HL-60 (cell line): Measurements from ENCODE around the gene RAI1.

Experiments used
- GABPA ChIP-seq: IDR thresholded peaks from 2 replicates; pipeline ENCODE4 v1.6.1; 2012; ENCODE audit warnings: low read depth
- POLR2AphosphoS5 ChIP-seq: IDR thresholded peaks from 2 replicates; pipeline ENCODE4 v1.6.1; 2012; ENCODE audit warnings: low read depth
- TF ChIP-seq, protein P1 (sequence below): IDR thresholded peaks from one replicate; pipeline ENCODE4 v1.5.1; 2011; ENCODE audit warnings: low read length, control low read depth, inconsistent platforms; ENCODE audit not compliant: insufficient read depth
- TF ChIP-seq, protein P2 (sequence below): IDR thresholded peaks from 2 replicates; pipeline ENCODE4 v1.6.1; 2012; ENCODE audit warnings: low read depth; ENCODE audit not compliant: insufficient replicate concordance

DNA sequence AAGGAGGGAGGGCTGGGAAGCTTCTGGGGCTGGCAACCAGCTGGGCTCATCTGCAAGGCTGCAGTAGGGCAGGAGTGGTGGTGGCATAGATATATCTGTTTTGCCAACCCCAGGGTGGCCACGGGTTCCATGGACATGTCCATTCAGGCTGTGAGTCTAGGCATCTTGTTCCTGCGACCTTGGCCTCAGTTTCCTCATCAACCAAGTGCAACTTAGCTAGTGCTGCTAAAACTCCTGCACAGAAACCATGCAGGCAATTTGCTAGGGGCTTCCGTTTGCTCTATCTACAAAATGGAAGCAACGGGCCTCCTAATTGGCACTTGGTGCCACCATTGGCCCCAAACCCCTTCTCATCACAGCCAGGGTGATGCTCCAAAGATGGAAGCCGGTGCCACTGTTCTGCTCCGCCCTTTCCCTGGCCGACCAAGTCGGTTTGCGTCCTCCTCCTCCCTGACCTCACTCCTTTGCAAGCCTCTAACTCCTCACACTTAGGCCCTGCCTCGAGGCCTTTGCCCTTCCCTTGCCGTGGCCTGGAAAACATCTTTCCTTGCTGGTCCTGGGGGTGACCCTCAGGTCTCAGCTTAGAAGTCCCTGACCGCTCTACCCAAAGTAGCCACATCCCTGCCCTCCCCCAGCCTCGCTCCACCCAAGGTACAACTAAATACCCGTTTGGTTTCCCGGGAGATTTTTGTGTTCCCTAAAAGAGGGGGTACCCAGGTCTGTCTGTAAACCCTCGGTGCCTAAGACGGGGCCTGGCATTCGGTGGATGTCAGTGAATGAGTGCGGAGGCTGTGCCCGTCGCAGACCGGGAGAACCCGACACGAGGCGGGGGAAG is 154.4 kb downstream of the RAI1 start:
- TF ChIP-seq, protein P1, sequence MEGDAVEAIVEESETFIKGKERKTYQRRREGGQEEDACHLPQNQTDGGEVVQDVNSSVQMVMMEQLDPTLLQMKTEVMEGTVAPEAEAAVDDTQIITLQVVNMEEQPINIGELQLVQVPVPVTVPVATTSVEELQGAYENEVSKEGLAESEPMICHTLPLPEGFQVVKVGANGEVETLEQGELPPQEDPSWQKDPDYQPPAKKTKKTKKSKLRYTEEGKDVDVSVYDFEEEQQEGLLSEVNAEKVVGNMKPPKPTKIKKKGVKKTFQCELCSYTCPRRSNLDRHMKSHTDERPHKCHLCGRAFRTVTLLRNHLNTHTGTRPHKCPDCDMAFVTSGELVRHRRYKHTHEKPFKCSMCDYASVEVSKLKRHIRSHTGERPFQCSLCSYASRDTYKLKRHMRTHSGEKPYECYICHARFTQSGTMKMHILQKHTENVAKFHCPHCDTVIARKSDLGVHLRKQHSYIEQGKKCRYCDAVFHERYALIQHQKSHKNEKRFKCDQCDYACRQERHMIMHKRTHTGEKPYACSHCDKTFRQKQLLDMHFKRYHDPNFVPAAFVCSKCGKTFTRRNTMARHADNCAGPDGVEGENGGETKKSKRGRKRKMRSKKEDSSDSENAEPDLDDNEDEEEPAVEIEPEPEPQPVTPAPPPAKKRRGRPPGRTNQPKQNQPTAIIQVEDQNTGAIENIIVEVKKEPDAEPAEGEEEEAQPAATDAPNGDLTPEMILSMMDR: no peak
- TF ChIP-seq, protein P2, sequence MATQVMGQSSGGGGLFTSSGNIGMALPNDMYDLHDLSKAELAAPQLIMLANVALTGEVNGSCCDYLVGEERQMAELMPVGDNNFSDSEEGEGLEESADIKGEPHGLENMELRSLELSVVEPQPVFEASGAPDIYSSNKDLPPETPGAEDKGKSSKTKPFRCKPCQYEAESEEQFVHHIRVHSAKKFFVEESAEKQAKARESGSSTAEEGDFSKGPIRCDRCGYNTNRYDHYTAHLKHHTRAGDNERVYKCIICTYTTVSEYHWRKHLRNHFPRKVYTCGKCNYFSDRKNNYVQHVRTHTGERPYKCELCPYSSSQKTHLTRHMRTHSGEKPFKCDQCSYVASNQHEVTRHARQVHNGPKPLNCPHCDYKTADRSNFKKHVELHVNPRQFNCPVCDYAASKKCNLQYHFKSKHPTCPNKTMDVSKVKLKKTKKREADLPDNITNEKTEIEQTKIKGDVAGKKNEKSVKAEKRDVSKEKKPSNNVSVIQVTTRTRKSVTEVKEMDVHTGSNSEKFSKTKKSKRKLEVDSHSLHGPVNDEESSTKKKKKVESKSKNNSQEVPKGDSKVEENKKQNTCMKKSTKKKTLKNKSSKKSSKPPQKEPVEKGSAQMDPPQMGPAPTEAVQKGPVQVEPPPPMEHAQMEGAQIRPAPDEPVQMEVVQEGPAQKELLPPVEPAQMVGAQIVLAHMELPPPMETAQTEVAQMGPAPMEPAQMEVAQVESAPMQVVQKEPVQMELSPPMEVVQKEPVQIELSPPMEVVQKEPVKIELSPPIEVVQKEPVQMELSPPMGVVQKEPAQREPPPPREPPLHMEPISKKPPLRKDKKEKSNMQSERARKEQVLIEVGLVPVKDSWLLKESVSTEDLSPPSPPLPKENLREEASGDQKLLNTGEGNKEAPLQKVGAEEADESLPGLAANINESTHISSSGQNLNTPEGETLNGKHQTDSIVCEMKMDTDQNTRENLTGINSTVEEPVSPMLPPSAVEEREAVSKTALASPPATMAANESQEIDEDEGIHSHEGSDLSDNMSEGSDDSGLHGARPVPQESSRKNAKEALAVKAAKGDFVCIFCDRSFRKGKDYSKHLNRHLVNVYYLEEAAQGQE: no peak
- no peak for TF ChIP-seq POLR2AphosphoS5
- TF ChIP-seq GABPA: no peak
